Smooth muscle cell (in vitro differentiated cells): ENCODE measurements around the gene TCF21. TPM values are rescaled to one million over a fixed set of nuclear protein-coding genes. Genes with fewer than 3 reads are reported as not detected.

Experiments used
- DNase-seq: peaks from one replicate; lab custom pipeline; 2025; ENCODE audit not compliant: unreplicated experiment; lab: John Stamatoyannopoulos, UW
- H2AFZ ChIP-seq: fragments of 200-600 bp; sonication (generic); 2 replicates; pipeline ENCODE4 v1.6.0; 2016; ENCODE audit warnings: antibody characterized with exemption, low read depth, mild to moderate bottlenecking
- H3F3A ChIP-seq: fragments of 200-600 bp; sonication (generic); 2 replicates; pipeline ENCODE4 v1.6.0; 2017; ENCODE audit warnings: antibody characterized with exemption, low read depth
- H3K27ac ChIP-seq: fragments of 200-600 bp; sonication (generic); 2 replicates; pipeline ENCODE4 v1.5.1; 2016; ENCODE audit warnings: low read depth, mild to moderate bottlenecking
- H3K27me3 ChIP-seq: fragments of 200-600 bp; sonication (generic); 2 replicates; pipeline ENCODE4 v1.6.1; 2016; ENCODE audit warnings: low read depth, mild to moderate bottlenecking
- H3K36me3 ChIP-seq: fragments of 200-600 bp; sonication (generic); 2 replicates; pipeline ENCODE4 v1.5.1; 2016; ENCODE audit warnings: low read depth
- H3K4me1 ChIP-seq: fragments of 200-600 bp; sonication (generic); 2 replicates; pipeline ENCODE4 v1.5.1; 2016; ENCODE audit warnings: low read depth
- H3K4me2 ChIP-seq: fragments of 200-600 bp; sonication (generic); 2 replicates; pipeline ENCODE4 v1.6.0; 2016; ENCODE audit warnings: mild to moderate bottlenecking
- H3K4me3 ChIP-seq: fragments of 200-600 bp; sonication (generic); 2 replicates; pipeline ENCODE4 v1.5.1; 2016; ENCODE audit warnings: mild to moderate bottlenecking
- H3K79me2 ChIP-seq: fragments of 200-600 bp; sonication (generic); 2 replicates; pipeline ENCODE4 v1.6.0; 2016; ENCODE audit warnings: low read depth, mild to moderate bottlenecking
- H3K9ac ChIP-seq: fragments of 200-600 bp; sonication (generic); 2 replicates; pipeline ENCODE4 v1.6.0; 2016; ENCODE audit warnings: low read depth
- H3K9me3 ChIP-seq: fragments of 200-600 bp; sonication (generic); replicated peaks from 2 replicates; pipeline ENCODE4 v1.5.1; 2016; ENCODE audit warnings: low read depth
- H4K20me1 ChIP-seq: fragments of 200-600 bp; sonication (generic); 2 replicates; pipeline ENCODE4 v1.6.0; 2016; ENCODE audit warnings: low read depth
- CTCF ChIP-seq: fragments of 200-600 bp; sonication (generic); IDR thresholded peaks from 2 replicates; pipeline ENCODE4 v1.5.1; 2017; ENCODE audit warnings: borderline replicate concordance, mild to moderate bottlenecking, antibody characterized with exemption; ENCODE audit not compliant: insufficient read depth, poor library complexity, severe bottlenecking
- WGBS: methylation state at CpG from one replicate; pipeline ENCODE4 v1.1.7; 2016; ENCODE audit warnings: low lambda C conversion rate; 5-methylcytosine and 5-hydroxymethylcytosine counted together
- polyA plus RNA-seq: library from polyadenylated mRNA; unstranded; fragments of >200 nt; fragmentation: Nextera tagmentation; extraction: Ambion mirVana; gene quantifications from 2 replicates; pipeline ENCODE4 v1.2.1, GENCODE V29; 2016
- total RNA-seq: library from RNA; depleted of rRNA; stranded (reverse); fragments of >200 nt; gene quantifications from 2 replicates; pipeline ENCODE4 v1.2.3, GENCODE V29; 2014

Gene TCF21
- total and polyA plus RNA-seq, 2 experiments from 2014 or later = 1.2 to 2.4 TPM

DNA sequence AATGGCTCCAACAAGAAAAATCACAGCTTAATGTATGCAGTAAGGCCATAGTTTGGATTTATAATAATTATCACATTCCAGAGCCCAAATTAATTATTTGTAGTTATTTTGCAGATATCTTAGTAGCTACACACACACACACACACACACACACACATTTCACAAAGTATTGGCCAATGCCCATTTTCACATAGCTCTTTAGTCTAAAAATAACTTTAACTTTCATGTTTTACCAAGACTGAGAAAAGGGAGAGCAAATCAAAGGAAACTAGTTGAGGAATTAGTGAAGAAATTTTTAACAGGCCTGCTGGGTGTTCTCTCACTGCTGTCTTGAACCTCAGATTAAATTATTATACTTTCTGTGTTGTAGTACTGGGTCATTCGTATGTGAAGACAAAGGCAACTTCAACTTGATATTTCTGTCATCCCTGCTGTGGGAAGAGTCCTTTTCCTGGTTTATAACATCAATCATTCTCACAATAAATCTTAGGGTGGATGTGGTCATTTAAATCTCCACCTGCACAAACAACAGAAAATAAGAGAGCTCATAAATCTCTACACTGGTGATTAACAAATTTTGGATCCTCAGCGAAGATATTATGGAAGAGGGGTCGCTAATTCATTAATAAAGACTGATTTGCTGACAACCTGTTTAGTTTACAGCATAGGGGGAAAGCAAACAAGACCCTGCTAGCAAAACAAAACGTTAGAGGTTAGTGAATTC lies 1.6 kb upstream of the TCF21 start:
- Histone ChIP-seq H3K9me3 (no peaks in the 10 kb centered on the region), H3K79me2 (no peaks in the 10 kb centered on the region), H3K4me3 (no peak overlapping the region), H3K27ac (no peak overlapping the region), H3K36me3 (no peaks in the 10 kb centered on the region), H4K20me1 (no peaks in the 10 kb centered on the region), H3F3A (peaks cover 8% of the 10 kb centered on the region), H2AFZ (no peak overlapping the region), H3K9ac (no peak overlapping the region), H3K27me3 (peaks cover 25% of the 10 kb centered on the region), H3K4me1 (peaks cover 13% of the 10 kb centered on the region), H3K4me2 (no peak overlapping the region)
- no peak for TF ChIP-seq CTCF
- DNase-seq = no peak
- WGBS = 69% methylated on average over 4 of the region's 4 CpGs

GRCh38 chr6:133887880-133888230 lies 1.1 kb upstream of the TCF21 start:
- Histone ChIP-seq H3K27me3 (peaks cover 30% of the 10 kb centered on the region), H3K4me1 (peaks cover 13% of the 10 kb centered on the region), H3K27ac (no peak overlapping the region), H3K4me2 (no peak overlapping the region), H3K36me3 (no peaks in the 10 kb centered on the region), H4K20me1 (no peaks in the 10 kb centered on the region), H3K4me3 (no peak overlapping the region), H2AFZ (no peak overlapping the region), H3K9me3 (no peaks in the 10 kb centered on the region), H3K79me2 (no peaks in the 10 kb centered on the region), H3F3A (peaks cover 9% of the 10 kb centered on the region), H3K9ac (no peak overlapping the region)
- 86% methylated on average over 1 of the region's 1 CpG for WGBS
- no peak for TF ChIP-seq CTCF
- no peak for DNase-seq

DNA sequence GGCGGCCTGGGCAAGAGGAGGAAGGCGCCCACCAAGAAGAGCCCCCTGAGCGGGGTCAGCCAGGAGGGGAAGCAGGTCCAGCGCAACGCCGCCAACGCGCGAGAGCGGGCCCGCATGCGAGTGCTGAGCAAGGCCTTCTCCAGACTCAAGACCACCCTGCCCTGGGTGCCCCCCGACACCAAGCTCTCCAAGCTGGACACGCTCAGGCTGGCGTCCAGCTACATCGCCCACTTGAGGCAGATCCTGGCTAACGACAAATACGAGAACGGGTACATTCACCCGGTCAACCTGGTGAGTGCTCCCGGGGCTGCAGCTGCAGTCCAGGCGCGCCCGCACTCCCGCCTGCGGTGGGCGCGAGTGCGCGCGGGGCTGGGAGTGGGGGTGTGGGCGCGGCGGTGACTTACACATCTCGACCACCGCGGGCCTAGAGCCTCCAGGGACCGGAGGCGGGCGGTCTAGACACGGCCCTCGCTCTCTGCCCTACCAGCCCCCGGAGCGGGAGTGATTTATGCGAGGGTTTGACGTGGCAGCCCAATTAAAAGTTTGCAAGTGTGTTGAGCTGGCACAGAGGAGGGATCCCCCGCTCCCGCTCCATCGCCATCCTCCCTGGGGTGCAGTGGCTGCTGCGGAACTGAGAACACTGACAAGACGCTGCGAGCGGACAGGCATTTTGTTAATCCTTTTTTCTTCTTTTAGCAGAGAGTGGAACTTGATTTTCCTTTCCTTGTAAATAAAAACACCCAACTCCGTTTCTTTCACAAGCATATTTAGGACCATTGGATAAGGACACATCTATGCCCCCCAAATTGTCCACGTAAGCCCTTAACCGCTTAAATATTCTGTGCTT lies 867 bp downstream of the TCF21 start:
- Histone ChIP-seq H3K36me3 (no peaks in the 10 kb centered on the region), H2AFZ (peak overlapping the region; percentile 78), H3K27ac (peak overlapping the region; percentile 58), H3K4me1 (peaks cover 13% of the 10 kb centered on the region), H3K9ac (peak overlapping the region; percentile 45), H3K4me3 (peak overlapping the region; percentile 52), H3K79me2 (no peaks in the 10 kb centered on the region), H4K20me1 (peaks cover 7% of the 10 kb centered on the region), H3K9me3 (no peaks in the 10 kb centered on the region), H3K4me2 (peak overlapping the region; percentile 94), H3F3A (peaks cover 13% of the 10 kb centered on the region), H3K27me3 (peaks cover 49% of the 10 kb centered on the region)
- 1% methylated on average over 40 of the region's 56 CpGs for WGBS
- DNase-seq = no peak
- TF ChIP-seq CTCF = no peak
